Stimulated activated naive CD4-positive, alpha-beta T cell (primary cell): Measurements from ENCODE around the gene FARS2.

Experiments
- DNase-seq, 6 experiments: peaks; one replicate each; lab custom pipeline; 2025; lab: John Stamatoyannopoulos, UW

Gene FARS2

GRCh38 chr6:5762561-5762968 is 501.3 kb downstream of the FARS2 start:
- no peak for DNase-seq

- no peak for DNase-seq
Observed at GRCh38 chr6:5763407-5763806, 502.1 kb downstream of the FARS2 start.

- DNase-seq: no peak
Observed at GRCh38 chr6:5763871-5764270, 502.6 kb downstream of the FARS2 start.

- DNase-seq: no peak
Observed at GRCh38 chr6:5764401-5764955, 503.2 kb downstream of the FARS2 start.

GRCh38 chr6:5765141-5765760 is 503.9 kb downstream of the FARS2 start:
- no peak for DNase-seq

- DNase-seq: no peak
Observed at GRCh38 chr6:5766260-5766659, 504.9 kb downstream of the FARS2 start.

- DNase-seq: no peak
Observed at GRCh38 chr6:5767471-5767870, 506.2 kb downstream of the FARS2 start.

GRCh38 chr6:5771211-5771610 is 509.9 kb downstream of the FARS2 start:
- no peak for DNase-seq

GRCh38 chr6:5771759-5772390 is 510.6 kb downstream of the FARS2 start:
- DNase-seq: no peak

GRCh38 chr6:5772408-5773120 is 511.3 kb downstream of the FARS2 start:
- no peak for DNase-seq

GRCh38 chr6:5776104-5776503 is 514.8 kb downstream of the FARS2 start:
- DNase-seq: no peak

GRCh38 chr6:5776706-5777390 is 515.5 kb downstream of the FARS2 start:
- DNase-seq: no peak

GRCh38 chr6:5778317-5778857 is 517.1 kb downstream of the FARS2 start:
- DNase-seq: no peak

GRCh38 chr6:5778906-5779305 is 517.6 kb downstream of the FARS2 start:
- DNase-seq: no peak

GRCh38 chr6:5781019-5781418 is 519.7 kb downstream of the FARS2 start:
- no peak for DNase-seq

GRCh38 chr6:5781966-5782556 is 520.7 kb downstream of the FARS2 start:
- DNase-seq: no peak

- no peak for DNase-seq
Observed at GRCh38 chr6:5782783-5783547, 521.7 kb downstream of the FARS2 start.

GRCh38 chr6:5783584-5784089 is 522.3 kb downstream of the FARS2 start:
- no peak for DNase-seq

GRCh38 chr6:5785249-5785648 is 523.9 kb downstream of the FARS2 start:
- no peak for DNase-seq

- no peak for DNase-seq
Observed at GRCh38 chr6:5786321-5786968, 525.1 kb downstream of the FARS2 start.
